AG04449 (cell line): ENCODE results near the gene IRF9.

Source experiments
- CTCF ChIA-PET: fragments of 350-600 bp; formaldehyde crosslinking; extraction: SDS; loops from one replicate; lab custom pipeline; 2021; ENCODE audit warnings: antibody characterized with exemption; lab: Yijun Ruan, JAX
- POLR2A ChIA-PET: fragments of 400-600, 350-600 bp; formaldehyde crosslinking; extraction: SDS; loops from one replicate; lab custom pipeline; 2020; ENCODE audit warnings: antibody characterized with exemption, inconsistent platforms; lab: Yijun Ruan, JAX
- DNase-seq: peaks from one replicate; pipeline ENCODE4 v3.0.0-alpha.2; 2010; ENCODE audit warnings: low read depth, low spot score
- H3K4me3 ChIP-seq: 2 replicates; pipeline ENCODE4 v1.5.1; 2011; ENCODE audit warnings: low read depth, mild to moderate bottlenecking, control low read depth, low read length
- TF ChIP-seq, protein P1 (sequence below): IDR thresholded peaks from one replicate; pipeline ENCODE4 v1.5.1; 2011; ENCODE audit warnings: mild to moderate bottlenecking, moderate library complexity, low read length, control low read depth, inconsistent platforms; ENCODE audit not compliant: insufficient read depth; ENCODE audit errors: missing control alignments

The IRF9 gene

DNA sequence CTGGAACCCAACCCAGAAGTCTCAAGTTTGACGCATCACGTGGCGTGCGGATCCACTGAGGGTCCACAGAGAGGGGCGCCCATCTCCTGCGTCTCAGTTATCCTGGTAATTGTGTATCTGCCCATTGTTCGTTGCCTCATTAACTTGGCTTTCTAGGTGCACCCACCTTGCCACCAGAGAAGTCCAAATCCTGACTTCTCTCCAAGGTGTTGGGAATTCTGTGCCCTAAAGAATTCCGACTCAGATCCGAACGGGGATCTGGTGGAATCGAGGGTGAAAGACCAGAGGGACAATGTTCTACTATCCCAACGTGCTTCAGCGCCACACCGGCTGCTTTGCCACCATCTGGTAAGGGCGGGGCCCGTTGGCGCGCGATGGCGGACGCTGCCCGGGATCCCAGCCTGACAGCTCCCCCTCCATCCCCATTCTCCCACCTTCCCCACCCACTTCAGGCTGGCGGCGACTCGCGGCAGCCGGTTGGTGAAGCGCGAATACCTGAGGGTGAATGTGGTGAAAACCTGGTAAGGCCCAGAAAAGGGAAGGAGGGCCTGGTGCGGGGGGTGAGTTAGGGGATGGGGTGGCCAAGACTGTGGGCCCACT lies 11.3 kb downstream of the IRF9 start:
- POLR2A ChIA-PET: interaction anchor here (1.5 kb wide), 1 partner anchor 10 kb away, joined by 5 read pairs; the partner anchor contains the start of gene IRF9
- peak overlapping the region; percentile 45 for H3K4me3 ChIP-seq
- CTCF ChIA-PET: interaction anchor here (0.6 to 2.5 kb wide), 2 partner anchors 12 to 22 kb away, joined by 3 to 23 read pairs; partner anchors contain the start of gene IRF9

DNA sequence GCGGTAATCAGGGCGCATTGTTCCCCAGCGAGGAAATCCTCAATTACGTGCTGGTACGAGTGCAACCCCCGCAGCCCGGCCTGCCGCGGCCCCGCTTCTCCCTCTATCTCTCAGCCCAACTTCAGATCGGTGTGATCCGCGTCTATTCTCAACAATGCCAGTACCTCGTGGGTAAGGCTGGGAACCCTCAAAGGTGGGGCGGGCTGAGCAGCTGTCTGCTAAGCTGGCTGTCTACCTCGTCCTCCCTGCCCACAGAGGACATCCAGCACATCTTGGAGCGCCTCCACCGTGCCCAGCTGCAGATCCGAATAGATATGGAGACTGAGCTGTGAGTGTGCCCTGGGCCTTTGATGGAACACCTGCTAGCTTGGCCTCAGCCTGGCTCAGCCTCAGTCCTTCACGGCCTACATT lies 11.8 kb downstream of the IRF9 start:
- ChIA-PET POLR2A (interaction anchor here (1.5 kb wide), 1 partner anchor 11 kb away, joined by 5 read pairs; the partner anchor contains the start of gene IRF9), CTCF (interaction anchor here (1.0 to 2.5 kb wide), 2 partner anchors 7 to 12 kb away, joined by 3 to 23 read pairs; partner anchors contain the start of gene IRF9)
- TF ChIP-seq, protein P1, sequence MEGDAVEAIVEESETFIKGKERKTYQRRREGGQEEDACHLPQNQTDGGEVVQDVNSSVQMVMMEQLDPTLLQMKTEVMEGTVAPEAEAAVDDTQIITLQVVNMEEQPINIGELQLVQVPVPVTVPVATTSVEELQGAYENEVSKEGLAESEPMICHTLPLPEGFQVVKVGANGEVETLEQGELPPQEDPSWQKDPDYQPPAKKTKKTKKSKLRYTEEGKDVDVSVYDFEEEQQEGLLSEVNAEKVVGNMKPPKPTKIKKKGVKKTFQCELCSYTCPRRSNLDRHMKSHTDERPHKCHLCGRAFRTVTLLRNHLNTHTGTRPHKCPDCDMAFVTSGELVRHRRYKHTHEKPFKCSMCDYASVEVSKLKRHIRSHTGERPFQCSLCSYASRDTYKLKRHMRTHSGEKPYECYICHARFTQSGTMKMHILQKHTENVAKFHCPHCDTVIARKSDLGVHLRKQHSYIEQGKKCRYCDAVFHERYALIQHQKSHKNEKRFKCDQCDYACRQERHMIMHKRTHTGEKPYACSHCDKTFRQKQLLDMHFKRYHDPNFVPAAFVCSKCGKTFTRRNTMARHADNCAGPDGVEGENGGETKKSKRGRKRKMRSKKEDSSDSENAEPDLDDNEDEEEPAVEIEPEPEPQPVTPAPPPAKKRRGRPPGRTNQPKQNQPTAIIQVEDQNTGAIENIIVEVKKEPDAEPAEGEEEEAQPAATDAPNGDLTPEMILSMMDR: no peak
- no peak overlapping the region for H3K4me3 ChIP-seq
- DNase-seq: no peak

More for the DNA sequence above, 11.3 kb downstream of the IRF9 start:
- TF ChIP-seq, protein P1: no peak
- no peak for DNase-seq

DNA sequence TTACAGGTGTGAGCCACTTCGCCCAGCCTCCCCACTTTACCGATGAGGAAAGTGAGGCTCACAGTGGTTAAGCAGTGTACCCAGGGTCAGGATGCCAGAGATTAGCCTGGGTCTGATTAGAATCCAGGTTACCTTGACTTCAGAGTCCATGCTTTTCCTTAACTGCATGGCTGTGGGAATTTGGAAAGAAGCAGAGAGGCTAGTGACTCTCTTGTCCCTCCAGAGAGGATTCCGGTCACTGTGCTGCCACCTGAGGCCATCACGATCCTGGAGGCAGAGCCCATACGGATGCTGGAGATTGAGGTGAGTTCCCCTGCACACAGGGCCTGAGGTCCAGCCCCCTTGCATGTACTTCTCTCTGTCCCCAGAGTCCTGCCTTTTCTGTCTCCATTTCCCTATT lies 15.5 kb downstream of the IRF9 start:
- ChIA-PET POLR2A (no interaction called here), CTCF (interaction anchor here (1.2 to 1.3 kb wide), 2 partner anchors 16 to 118 kb away, joined by 3 to 7 read pairs; partner anchors contain the start of gene IRF9)
- TF ChIP-seq, protein P1: no peak
- DNase-seq: no peak
- H3K4me3 ChIP-seq: no peak overlapping the region

DNA sequence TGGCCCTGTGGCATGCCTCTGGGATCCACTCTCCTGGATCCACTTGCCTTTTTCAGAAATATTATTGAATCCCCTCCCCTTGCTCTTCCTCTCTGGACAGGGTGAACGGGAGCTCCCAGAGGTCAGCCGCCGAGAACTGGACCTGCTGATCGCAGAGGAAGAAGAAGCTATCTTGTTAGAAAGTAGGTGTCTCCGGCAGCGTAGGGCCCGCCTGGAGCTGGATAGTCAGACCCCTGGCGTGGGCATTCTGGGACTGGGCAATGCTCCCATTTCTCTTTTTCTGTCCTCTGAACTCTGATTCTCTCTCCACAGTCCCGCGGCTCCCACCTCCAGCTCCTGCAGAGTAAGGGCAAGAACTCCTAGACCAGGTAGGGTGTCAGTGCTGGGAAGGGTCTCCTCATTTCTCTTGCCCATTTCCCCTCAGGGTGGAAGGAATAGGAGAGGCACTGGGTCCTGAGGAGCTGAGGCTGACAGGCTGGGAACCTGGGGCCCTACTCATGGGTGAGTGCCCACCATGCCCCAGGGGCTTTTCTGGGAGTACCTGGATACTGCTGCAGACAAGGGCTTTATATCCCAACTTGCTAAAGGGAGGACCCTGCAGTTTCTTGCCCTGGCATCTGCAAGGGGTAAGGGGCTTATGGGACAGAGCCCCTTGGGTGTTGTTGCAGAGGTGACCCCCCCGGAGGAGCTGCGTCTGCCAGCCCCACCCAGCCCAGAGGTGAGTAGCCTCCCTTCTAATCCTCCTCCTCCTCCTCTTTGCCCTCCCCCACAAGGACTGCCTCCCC lies 16.2 kb downstream of the IRF9 start:
- ChIA-PET CTCF (interaction anchor here (1.2 to 1.3 kb wide), 2 partner anchors 16 to 119 kb away, joined by 3 to 7 read pairs; partner anchors contain the start of gene IRF9), POLR2A (interaction anchor here (0.8 kb wide), 1 partner anchor 9 kb away, joined by 3 read pairs; no protein-coding TSS in a partner anchor)
- DNase-seq: no peak
- TF ChIP-seq, protein P1: no peak
- no peak overlapping the region for H3K4me3 ChIP-seq

DNA sequence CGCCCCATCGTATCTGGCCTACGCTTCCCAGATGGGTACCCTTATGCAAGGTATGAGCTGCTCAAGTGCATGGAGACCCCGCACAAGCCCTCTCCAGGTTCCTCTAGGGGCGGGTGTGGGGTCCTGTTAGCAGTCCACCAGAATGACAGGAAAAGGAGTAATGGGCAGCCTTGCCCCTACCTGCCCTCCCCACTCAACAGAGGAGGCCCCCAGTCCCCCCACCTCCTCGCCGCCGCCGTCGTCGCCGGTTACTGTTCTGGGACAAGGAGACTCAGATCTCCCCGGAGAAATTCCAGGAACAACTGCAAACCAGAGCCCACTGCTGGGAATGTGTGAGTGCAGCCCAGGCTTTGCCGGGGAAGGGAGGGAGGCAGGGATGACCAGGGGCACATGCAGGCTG lies 16.8 kb downstream of the IRF9 start:
- POLR2A ChIA-PET: interaction anchor here (0.8 kb wide), 1 partner anchor 8 kb away, joined by 3 read pairs; no protein-coding TSS in a partner anchor
- CTCF ChIA-PET: interaction anchor here (1.3 kb wide), 1 partner anchor 17 kb away, joined by 7 read pairs; the partner anchor contains the start of gene IRF9
- TF ChIP-seq, protein P1: no peak
- no peak for DNase-seq
- H3K4me3 ChIP-seq: no peak overlapping the region
